ENCODE data around the gene IBA57.
"Not testable (repeated sequence)": the region's sequence is repeated elsewhere in the genome, so short reads cannot be mapped to it uniquely, and the experiment has no call there.

GRCh38 chr1:228173528-228174481 lies 8.2 kb downstream of the IBA57 start:
- not testable (repeated sequence) for TF ChIP-seq CTCF (IDR thresholded peaks at IDR 0.05); ZFX (IDR thresholded peaks at IDR 0.05; ENCODE audit: borderline replicate concordance)

Data from 22Rv1 (cell line).